Fibroblast of skin of right biceps (primary cell): ENCODE data around the gene DNPH1.

ENCODE experiments used
- DNase-seq: peaks from one replicate; pipeline ENCODE4 v3.0.0-alpha.2; 2013

The DNPH1 gene

DNA sequence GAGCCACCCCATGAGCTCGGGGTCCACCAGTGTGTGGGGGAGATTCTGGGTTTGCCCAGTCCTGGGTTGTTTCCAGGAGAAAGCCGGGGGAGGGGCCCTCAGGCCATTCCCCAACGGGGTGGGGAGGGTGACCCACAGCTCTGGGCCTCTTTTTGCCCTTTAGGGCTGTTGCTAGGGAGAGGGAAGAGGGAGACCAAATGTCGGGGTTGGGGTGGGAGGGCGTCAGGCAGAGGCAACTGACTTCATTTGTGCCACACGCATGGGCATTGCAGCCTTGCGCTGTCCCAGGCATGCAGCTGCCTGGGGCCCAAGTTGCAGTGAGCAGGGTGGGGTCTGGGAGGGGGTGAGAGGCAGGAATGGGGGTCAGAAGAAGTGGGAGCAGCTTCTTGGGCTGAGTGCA is 49.2 kb downstream of the DNPH1 start:
- no peak for DNase-seq

DNA sequence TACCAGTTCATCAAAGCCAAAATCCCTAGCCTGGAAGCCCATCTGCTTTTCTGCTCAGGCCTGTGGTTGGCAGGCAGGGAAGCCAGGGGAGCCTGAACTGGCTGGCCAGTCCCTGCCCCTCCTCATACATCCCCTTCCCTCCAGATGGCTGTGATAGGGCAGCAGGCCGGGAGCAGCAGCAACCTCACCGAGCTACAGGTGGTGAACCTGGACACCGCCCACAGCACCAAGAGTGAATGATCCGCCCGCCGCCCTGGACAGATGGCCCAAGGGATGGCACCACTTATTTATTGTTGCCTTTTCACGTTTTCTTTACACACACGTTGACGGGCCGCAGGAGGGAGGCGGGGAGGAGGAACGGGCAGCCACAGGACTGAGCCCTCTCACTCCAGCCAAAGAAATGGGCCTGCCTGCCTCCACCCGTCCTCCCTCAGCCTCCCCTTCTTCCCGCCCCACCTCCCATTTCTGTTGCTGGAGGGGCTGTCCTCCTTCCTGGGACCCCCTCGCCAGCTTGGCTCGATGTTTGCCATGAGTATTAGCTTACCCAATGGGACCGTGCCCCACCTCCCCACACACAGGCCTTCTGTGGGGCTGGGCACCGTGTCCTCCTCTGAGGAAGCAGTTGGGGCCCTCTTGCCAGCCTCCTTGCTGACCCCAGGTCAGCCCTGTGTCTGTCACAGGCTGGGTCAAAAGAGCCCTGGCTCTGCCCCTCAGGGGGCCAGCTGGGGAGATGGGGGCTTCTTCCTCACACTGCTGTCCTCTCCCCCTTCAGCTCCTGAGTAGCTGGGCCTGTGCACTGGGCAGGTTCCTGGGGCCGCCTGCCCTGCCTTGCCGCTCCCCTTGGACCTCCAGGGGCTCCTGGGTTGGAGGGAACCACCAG is 50.1 kb downstream of the DNPH1 start:
- no peak for DNase-seq

DNA sequence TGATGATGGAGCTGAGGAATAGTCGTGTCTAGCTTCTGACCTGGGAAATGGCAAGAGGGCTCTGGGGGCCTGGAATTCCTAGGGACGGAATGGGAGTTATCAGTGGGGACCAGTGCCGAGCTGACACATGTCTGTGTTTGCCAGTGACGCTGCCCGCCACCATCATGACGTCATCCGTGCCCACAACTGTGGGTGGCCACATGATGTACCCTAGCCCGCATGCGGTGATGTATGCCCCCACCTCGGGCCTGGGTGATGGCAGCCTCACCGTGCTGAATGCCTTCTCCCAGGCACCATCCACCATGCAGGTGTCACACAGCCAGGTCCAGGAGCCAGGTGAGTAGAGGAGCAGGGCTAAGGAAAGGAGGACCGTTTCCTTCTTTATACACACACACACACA is 51.1 kb downstream of the DNPH1 start:
- no peak for DNase-seq

- no peak for DNase-seq
These were observed 52.9 kb downstream of the DNPH1 start for GRCh38 chr6:43176423-43176786.

DNA sequence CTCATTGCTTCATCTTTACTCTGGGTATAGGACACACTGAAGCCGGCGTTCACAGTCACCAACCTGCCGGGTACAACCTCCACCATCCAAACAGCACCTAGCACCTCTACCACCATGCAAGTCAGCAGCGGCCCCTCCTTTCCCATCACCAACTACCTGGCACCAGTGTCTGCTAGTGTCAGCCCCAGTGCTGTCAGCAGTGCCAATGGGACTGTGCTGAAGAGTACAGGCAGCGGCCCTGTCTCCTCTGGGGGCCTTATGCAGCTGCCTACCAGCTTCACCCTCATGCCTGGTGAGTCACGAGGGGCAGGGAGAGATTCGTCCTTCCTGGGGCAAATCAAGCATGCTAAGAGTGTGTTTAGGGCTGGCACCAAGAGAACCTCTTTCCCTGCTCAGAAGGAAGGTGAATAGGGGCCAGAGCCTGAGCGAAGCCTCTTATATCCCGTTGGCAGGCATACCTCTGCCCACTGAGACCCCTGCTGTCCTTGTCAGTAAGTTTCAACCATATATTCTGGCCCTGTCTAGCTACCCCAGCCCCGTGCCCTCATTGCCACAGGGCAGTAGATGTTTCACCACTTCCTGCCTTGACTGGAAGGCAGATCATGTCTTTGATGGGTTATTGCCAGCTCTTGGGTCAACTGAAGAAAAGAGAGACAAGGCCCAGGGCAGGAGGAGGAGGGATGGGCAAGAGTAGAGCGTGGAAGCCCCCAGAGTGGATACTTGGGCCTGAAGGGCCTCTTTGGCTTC is 53.4 kb downstream of the DNPH1 start:
- no peak for DNase-seq
